Lower leg skin (tissue), 3 donors: Measurements from ENCODE around the gene PARD6G.

Experiments
- CTCF ChIP-seq, 3 donors: fragments of 450-650 bp; IDR thresholded peaks; one replicate each; pipeline ENCODE4 v1.5.1; 2016; ENCODE audit warnings: antibody characterized with exemption in 3 of 3, mild to moderate bottlenecking in 3 of 3, moderate library complexity in 2 of 3
- POLR2A ChIP-seq, 2 donors: fragments of 450-650 bp; IDR thresholded peaks; one replicate each; pipeline ENCODE4 v1.6.1; 2016 to 2017; ENCODE audit warnings: antibody characterized with exemption in 2 of 2, mild to moderate bottlenecking in 1 of 2, moderate library complexity in 1 of 2

GRCh38 chr18:80127635-80128034 lies 119.7 kb downstream of the PARD6G start:
- TF ChIP-seq CTCF (IDR thresholded peaks at IDR 0.05) (no peak), POLR2A (IDR thresholded peaks at IDR 0.05) (no peak)
